Neural crest cell (in vitro differentiated cells): ENCODE results near the gene APBA2. TPM values are rescaled to one million over a fixed set of nuclear protein-coding genes. Genes with fewer than 3 reads are reported as not detected.

Experiments used
- DNase-seq: peaks from one replicate; pipeline ENCODE4 v3.0.0; 2021; ENCODE audit warnings: low read depth, mixed read lengths, low spot score
- H3K27ac Mint-ChIP-seq: one replicate; pipeline ENCODE4 v1.8.0; 2021; ENCODE audit warnings: mild to moderate bottlenecking, mixed read lengths; ENCODE audit not compliant: unreplicated experiment
- H3K27me3 Mint-ChIP-seq: 2 replicates; pipeline ENCODE4 v1.8.0; 2021; ENCODE audit warnings: low read depth, mild to moderate bottlenecking, mixed read lengths
- H3K36me3 Mint-ChIP-seq: 2 replicates; pipeline ENCODE4 v1.8.0; 2021; ENCODE audit warnings: low read depth, mild to moderate bottlenecking, mixed read lengths
- H3K4me1 Mint-ChIP-seq: 2 replicates; pipeline ENCODE4 v1.8.0; 2021; ENCODE audit warnings: mixed read lengths
- H3K4me3 Mint-ChIP-seq: one replicate; pipeline ENCODE4 v1.8.0; 2021; ENCODE audit warnings: mild to moderate bottlenecking, mixed read lengths
- H3K9me3 Mint-ChIP-seq: 2 replicates; pipeline ENCODE4 v1.8.0; 2021; ENCODE audit warnings: mixed read lengths
- CTCF ChIP-seq: fragments of 200-600 bp; sonication (generic); conservative IDR thresholded peaks from 2 replicates; pipeline ENCODE4 v1.5.0; 2021; ENCODE audit warnings: antibody characterized with exemption, mild to moderate bottlenecking
- total RNA-seq: library from RNA; stranded (reverse); gene quantifications from 2 replicates; pipeline ENCODE4 v1.2.1, GENCODE V29; 2021

The APBA2 gene
- total RNA-seq, 1 donor from 2014 or later: 79.9 TPM

GRCh38 chr15:28880680-28881079 lies 5.1 kb upstream of the APBA2 start:
- Mint-ChIP-seq H3K27me3 (no peaks in the 10 kb centered on the region), H3K27ac (no peak overlapping the region), H3K4me3 (no peak overlapping the region), H3K36me3 (peaks cover 2% of the 10 kb centered on the region), H3K4me1 (peaks cover 48% of the 10 kb centered on the region), H3K9me3 (no peaks in the 10 kb centered on the region)
- no peak for DNase-seq
- TF ChIP-seq CTCF: no peak

- DNase-seq: no peak
- peak overlapping the region; percentile 52 for H3K4me3 Mint-ChIP-seq
- H3K9me3 Mint-ChIP-seq: no peaks in the 10 kb centered on the region
- TF ChIP-seq CTCF: no peak
- peaks cover 2% of the 10 kb centered on the region for H3K36me3 Mint-ChIP-seq
- peaks cover 43% of the 10 kb centered on the region for H3K4me1 Mint-ChIP-seq
- no peaks in the 10 kb centered on the region for H3K27me3 Mint-ChIP-seq
- H3K27ac Mint-ChIP-seq: no peak overlapping the region
These were observed 4.6 kb upstream of the APBA2 start for GRCh38 chr15:28881170-28881569.

DNA sequence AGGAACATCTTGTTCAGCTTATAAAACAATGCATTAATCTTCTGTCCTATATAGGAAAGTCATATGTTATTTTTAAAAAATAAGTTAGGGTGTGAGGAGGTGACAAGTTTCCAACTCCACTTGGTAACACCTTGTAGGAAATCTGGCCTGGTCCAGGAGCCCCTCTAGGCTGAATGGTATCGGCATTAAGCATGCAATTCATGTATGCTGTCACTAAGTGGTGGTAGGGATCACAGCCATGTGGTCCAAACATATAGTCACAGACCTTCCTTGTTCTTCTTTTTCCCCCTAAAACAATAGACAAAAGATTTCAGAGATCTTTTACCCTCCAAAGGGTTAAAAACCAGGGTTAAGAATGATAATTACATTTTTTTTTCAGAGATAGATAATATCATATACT lies 4.2 kb upstream of the APBA2 start:
- DNase-seq: no peak
- Mint-ChIP-seq H3K27ac (no peak overlapping the region), H3K9me3 (no peaks in the 10 kb centered on the region), H3K4me1 (peaks cover 39% of the 10 kb centered on the region), H3K4me3 (no peak overlapping the region), H3K27me3 (no peaks in the 10 kb centered on the region), H3K36me3 (peaks cover 2% of the 10 kb centered on the region)
- TF ChIP-seq CTCF: peak; percentile 27

GRCh38 chr15:28884151-28884940 lies 1.4 kb upstream of the APBA2 start:
- peak overlapping the region; percentile 84 for H3K27ac Mint-ChIP-seq
- peak overlapping the region; percentile 86 for H3K4me3 Mint-ChIP-seq
- DNase-seq: no peak
- H3K9me3 Mint-ChIP-seq: no peaks in the 10 kb centered on the region
- peaks cover 2% of the 10 kb centered on the region for H3K36me3 Mint-ChIP-seq
- TF ChIP-seq CTCF: no peak
- H3K4me1 Mint-ChIP-seq: peaks cover 38% of the 10 kb centered on the region
- no peaks in the 10 kb centered on the region for H3K27me3 Mint-ChIP-seq

GRCh38 chr15:28885128-28885629 lies 595 bp upstream of the APBA2 start:
- no peaks in the 10 kb centered on the region for H3K9me3 Mint-ChIP-seq
- peaks cover 46% of the 10 kb centered on the region for H3K4me1 Mint-ChIP-seq
- peak overlapping the region; percentile 84 for H3K27ac Mint-ChIP-seq
- TF ChIP-seq CTCF: peak; percentile 16
- DNase-seq: peak; percentile 25
- no peaks in the 10 kb centered on the region for H3K27me3 Mint-ChIP-seq
- peak overlapping the region; percentile 86 for H3K4me3 Mint-ChIP-seq
- H3K36me3 Mint-ChIP-seq: peaks cover 2% of the 10 kb centered on the region
